K562 (cell line): ENCODE measurements around the gene CHST12. TPM values are rescaled to one million over a fixed set of nuclear protein-coding genes. Genes with fewer than 3 reads are reported as not detected.

Experiments used
- HBP1 ChIP-seq: fragments of 450-650 bp; formaldehyde crosslinking; IDR thresholded peaks from 2 replicates; pipeline ENCODE4 v1.4.0; 2022; ENCODE audit warnings: missing genetic modification characterization
- HMGXB4 ChIP-seq: sonication (generic); formaldehyde crosslinking; IDR thresholded peaks from 2 replicates; pipeline ENCODE4 v1.8.1; 2023; ENCODE audit warnings: mild to moderate bottlenecking, missing genetic modification reagents
- MED1 ChIP-seq: sonication (generic); formaldehyde crosslinking; IDR thresholded peaks from 2 replicates; pipeline ENCODE4 v1.8.1; 2023; ENCODE audit warnings: missing genetic modification reagents, borderline replicate concordance
- MEF2D ChIP-seq: conservative IDR thresholded peaks from 2 replicates; pipeline ENCODE4 v1.6.1; 2016; ENCODE audit warnings: low read depth, missing genetic modification characterization, missing compliant biosample characterization
- NR3C1 ChIP-seq: sonication (generic); formaldehyde crosslinking; IDR thresholded peaks from 2 replicates; pipeline ENCODE4 v1.8.1; 2022; ENCODE audit warnings: missing genetic modification reagents
- RBM14 ChIP-seq: fragments of 200-400 bp; formaldehyde crosslinking; IDR thresholded peaks from 2 replicates; pipeline ENCODE4 v1.6.1; 2018; ENCODE audit warnings: low read depth, mild to moderate bottlenecking, low read length, moderate library complexity, borderline replicate concordance; ENCODE audit not compliant: insufficient read depth
- TAF9B ChIP-seq: fragments of 450-650 bp; IDR thresholded peaks from 2 replicates; pipeline ENCODE4 v1.6.1; 2018; ENCODE audit warnings: mild to moderate bottlenecking; ENCODE audit not compliant: partially characterized antibody
- TFE3 ChIP-seq: fragments of 450-650 bp; formaldehyde crosslinking; IDR thresholded peaks from 2 replicates; pipeline ENCODE4 v1.4.0; 2020; ENCODE audit warnings: mild to moderate bottlenecking, mixed read lengths
- ZNF121 ChIP-seq: sonication (generic); formaldehyde crosslinking; conservative IDR thresholded peaks from 2 replicates; pipeline ENCODE4 v1.8.0; 2022; ENCODE audit warnings: missing genetic modification reagents
- ZNF124 ChIP-seq: sonication (generic); formaldehyde crosslinking; IDR thresholded peaks from 2 replicates; pipeline ENCODE4 v1.8.1; 2022; ENCODE audit warnings: missing genetic modification reagents
- polyA plus RNA-seq, 8 experiments: library from polyadenylated mRNA; depleted of rRNA in 4 of 8; stranded (reverse) in 5 of 8; unstranded in 3 of 8; fragments of >200 nt; fragmentation: Nextera tagmentation in 2 of 8; fragmentation: Illumina TruSeq in 1 of 8; extraction: Ambion mirVana in 2 of 8; extraction: Trizol in 1 of 8; gene quantifications; 2 replicates each; pipeline versions ENCODE4 v1.2.1 to v1.2.3, GENCODE V29; 2011 to 2014; ENCODE audit warnings: inconsistent platforms in 1 of 8, missing spikeins in 1 of 8
- total RNA-seq, 7 experiments: library from RNA; depleted of rRNA in 6 of 7; stranded (reverse); fragments of >200 nt in 6 of 7; fragmentation: Illumina TruSeq in 2 of 7; extraction: Trizol in 2 of 7; gene quantifications; 2 replicates each; pipeline versions ENCODE4 v1.2.1 to v1.2.3, GENCODE V29; 2011 to 2021; ENCODE audit warnings: low replicate concordance in 1 of 7
- TF ChIP-seq, protein P1 (sequence below): fragments of 250-450 bp; sonication (Bioruptor Pico); IDR thresholded peaks from 2 replicates; pipeline ENCODE4 v1.4.0; 2020; ENCODE audit warnings: mild to moderate bottlenecking
- TF ChIP-seq, protein P2 (sequence below): sonication (generic); formaldehyde crosslinking; IDR thresholded peaks from 2 replicates; pipeline ENCODE4 v1.8.0; 2022; ENCODE audit warnings: missing genetic modification reagents, mild to moderate bottlenecking, moderate library complexity, borderline replicate concordance
- TF ChIP-seq, protein P3 (sequence below): fragments of 250-450 bp; sonication (Bioruptor Pico); IDR thresholded peaks from 2 replicates; pipeline ENCODE4 v1.5.0; 2021
- TF ChIP-seq, protein P4 (sequence below): fragments of 250-450 bp; sonication (Bioruptor Pico); IDR thresholded peaks from 2 replicates; pipeline ENCODE4 v1.9.0; 2021; ENCODE audit warnings: mild to moderate bottlenecking, inconsistent platforms
- TF ChIP-seq, protein P5 (sequence below): fragments of 450-650 bp; formaldehyde crosslinking; conservative IDR thresholded peaks from 2 replicates; pipeline ENCODE4 v1.4.0; 2022; ENCODE audit warnings: mild to moderate bottlenecking, missing genetic modification characterization

Gene CHST12
- total and polyA plus RNA-seq, 9 of the 15 experiments (the other 6 are each of a cell fraction or from before 2014, with no cell fraction given) = 0.18 to 19.8 (median 3.6) TPM

DNA sequence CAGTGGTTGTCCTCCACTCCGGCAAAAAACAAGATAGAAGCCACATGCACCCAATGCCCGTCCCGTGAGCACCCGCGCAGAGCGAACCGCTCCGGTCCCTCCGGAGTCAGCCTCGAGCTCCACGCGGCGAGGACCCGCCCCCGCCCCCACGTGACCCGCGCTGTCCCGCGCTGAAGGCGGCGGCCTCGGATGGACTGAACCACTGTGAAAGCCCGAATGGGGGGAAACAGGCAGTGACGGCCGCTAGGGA, 49.5 kb upstream of the CHST12 start (continued):
- TF ChIP-seq HBP1 (CRISPR knock-in tag) (no peak), TFE3 (CRISPR knock-in tag) (peak; percentile 97), ZNF121 (CRISPR knock-in tag) (0 out of 2 replicates have a peak, but pooled peaks have one; percentile 38), TAF9B (no peak), MED1 (no peak), RBM14 (no peak), ZNF124 (CRISPR knock-in tag) (peak; percentile 87; the same call in 1 of the 2 replicates), MEF2D (tag) (peak; percentile 63; the same call in 1 of the 2 replicates), NR3C1 (CRISPR knock-in tag) (peak; percentile 96), HMGXB4 (0 out of 2 replicates have a peak, but pooled peaks have one; percentile 68)
- TF ChIP-seq, protein P1, sequence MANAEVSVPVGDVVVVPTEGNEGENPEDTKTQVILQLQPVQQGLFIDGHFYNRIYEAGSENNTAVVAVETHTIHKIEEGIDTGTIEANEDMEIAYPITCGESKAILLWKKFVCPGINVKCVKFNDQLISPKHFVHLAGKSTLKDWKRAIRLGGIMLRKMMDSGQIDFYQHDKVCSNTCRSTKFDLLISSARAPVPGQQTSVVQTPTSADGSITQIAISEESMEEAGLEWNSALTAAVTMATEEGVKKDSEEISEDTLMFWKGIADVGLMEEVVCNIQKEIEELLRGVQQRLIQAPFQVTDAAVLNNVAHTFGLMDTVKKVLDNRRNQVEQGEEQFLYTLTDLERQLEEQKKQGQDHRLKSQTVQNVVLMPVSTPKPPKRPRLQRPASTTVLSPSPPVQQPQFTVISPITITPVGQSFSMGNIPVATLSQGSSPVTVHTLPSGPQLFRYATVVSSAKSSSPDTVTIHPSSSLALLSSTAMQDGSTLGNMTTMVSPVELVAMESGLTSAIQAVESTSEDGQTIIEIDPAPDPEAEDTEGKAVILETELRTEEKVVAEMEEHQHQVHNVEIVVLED (CRISPR knock-in tag) = 0 out of 2 replicates have a peak, but pooled peaks have one; percentile 44
- TF ChIP-seq, protein P2, sequence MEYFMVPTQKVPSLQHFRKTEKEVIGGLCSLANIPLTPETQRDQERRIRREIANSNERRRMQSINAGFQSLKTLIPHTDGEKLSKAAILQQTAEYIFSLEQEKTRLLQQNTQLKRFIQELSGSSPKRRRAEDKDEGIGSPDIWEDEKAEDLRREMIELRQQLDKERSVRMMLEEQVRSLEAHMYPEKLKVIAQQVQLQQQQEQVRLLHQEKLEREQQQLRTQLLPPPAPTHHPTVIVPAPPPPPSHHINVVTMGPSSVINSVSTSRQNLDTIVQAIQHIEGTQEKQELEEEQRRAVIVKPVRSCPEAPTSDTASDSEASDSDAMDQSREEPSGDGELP (CRISPR knock-in tag) = peak; percentile 93
- TF ChIP-seq, protein P3, sequence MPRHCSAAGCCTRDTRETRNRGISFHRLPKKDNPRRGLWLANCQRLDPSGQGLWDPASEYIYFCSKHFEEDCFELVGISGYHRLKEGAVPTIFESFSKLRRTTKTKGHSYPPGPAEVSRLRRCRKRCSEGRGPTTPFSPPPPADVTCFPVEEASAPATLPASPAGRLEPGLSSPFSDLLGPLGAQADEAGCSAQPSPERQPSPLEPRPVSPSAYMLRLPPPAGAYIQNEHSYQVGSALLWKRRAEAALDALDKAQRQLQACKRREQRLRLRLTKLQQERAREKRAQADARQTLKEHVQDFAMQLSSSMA (CRISPR knock-in tag) = peak; percentile 23; the same call in 1 of the 2 replicates
- TF ChIP-seq, protein P4, sequence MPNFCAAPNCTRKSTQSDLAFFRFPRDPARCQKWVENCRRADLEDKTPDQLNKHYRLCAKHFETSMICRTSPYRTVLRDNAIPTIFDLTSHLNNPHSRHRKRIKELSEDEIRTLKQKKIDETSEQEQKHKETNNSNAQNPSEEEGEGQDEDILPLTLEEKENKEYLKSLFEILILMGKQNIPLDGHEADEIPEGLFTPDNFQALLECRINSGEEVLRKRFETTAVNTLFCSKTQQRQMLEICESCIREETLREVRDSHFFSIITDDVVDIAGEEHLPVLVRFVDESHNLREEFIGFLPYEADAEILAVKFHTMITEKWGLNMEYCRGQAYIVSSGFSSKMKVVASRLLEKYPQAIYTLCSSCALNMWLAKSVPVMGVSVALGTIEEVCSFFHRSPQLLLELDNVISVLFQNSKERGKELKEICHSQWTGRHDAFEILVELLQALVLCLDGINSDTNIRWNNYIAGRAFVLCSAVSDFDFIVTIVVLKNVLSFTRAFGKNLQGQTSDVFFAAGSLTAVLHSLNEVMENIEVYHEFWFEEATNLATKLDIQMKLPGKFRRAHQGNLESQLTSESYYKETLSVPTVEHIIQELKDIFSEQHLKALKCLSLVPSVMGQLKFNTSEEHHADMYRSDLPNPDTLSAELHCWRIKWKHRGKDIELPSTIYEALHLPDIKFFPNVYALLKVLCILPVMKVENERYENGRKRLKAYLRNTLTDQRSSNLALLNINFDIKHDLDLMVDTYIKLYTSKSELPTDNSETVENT (CRISPR knock-in tag) = 0 out of 2 replicates have a peak, but pooled peaks have one; percentile 52
- TF ChIP-seq, protein P5, sequence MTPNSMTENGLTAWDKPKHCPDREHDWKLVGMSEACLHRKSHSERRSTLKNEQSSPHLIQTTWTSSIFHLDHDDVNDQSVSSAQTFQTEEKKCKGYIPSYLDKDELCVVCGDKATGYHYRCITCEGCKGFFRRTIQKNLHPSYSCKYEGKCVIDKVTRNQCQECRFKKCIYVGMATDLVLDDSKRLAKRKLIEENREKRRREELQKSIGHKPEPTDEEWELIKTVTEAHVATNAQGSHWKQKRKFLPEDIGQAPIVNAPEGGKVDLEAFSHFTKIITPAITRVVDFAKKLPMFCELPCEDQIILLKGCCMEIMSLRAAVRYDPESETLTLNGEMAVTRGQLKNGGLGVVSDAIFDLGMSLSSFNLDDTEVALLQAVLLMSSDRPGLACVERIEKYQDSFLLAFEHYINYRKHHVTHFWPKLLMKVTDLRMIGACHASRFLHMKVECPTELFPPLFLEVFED (CRISPR knock-in tag) = no peak
